Immature natural killer cell (primary cell): ENCODE results near the gene KCTD17. TPM values are rescaled to one million over a fixed set of nuclear protein-coding genes. Genes with fewer than 3 reads are reported as not detected.
A peak's percentile ranks its signal among the peaks of the same experiment; 100 is the strongest.

Experiments used
- DNase-seq, 3 donors: peaks; one replicate each; pipeline ENCODE4 v3.0.0; 2022; ENCODE audit warnings: mixed read lengths in 1 of 3
- H3K27ac Mint-ChIP-seq, 6 donors: one replicate each; pipeline ENCODE4 v1.8.0; 2020; ENCODE audit warnings: mixed read lengths in 6 of 6, mild to moderate bottlenecking in 5 of 6, inconsistent platforms in 4 of 6, moderate library complexity in 3 of 6
- H3K27me3 Mint-ChIP-seq, 3 donors: one replicate each; pipeline ENCODE4 v1.8.0; 2020 to 2021; ENCODE audit warnings: low read depth in 3 of 3, mild to moderate bottlenecking in 3 of 3, mixed read lengths in 3 of 3, moderate library complexity in 3 of 3, inconsistent platforms in 1 of 3
- H3K36me3 Mint-ChIP-seq, 3 donors: one replicate each; pipeline ENCODE4 v1.8.0; 2020; ENCODE audit warnings: mixed read lengths in 3 of 3, inconsistent platforms in 2 of 3, mild to moderate bottlenecking in 2 of 3
- H3K4me1 Mint-ChIP-seq, 2 donors: one replicate each; pipeline ENCODE4 v1.8.0; 2020; ENCODE audit warnings: inconsistent platforms in 2 of 2, mild to moderate bottlenecking in 2 of 2, mixed read lengths in 2 of 2, moderate library complexity in 1 of 2
- H3K4me3 Mint-ChIP-seq, 5 donors: one replicate each; pipeline ENCODE4 v1.8.0; 2020; ENCODE audit warnings: mild to moderate bottlenecking in 5 of 5, mixed read lengths in 5 of 5, inconsistent platforms in 3 of 5, moderate library complexity in 3 of 5
- H3K9me3 Mint-ChIP-seq, 6 donors: one replicate each; pipeline ENCODE4 v1.8.0; 2020; ENCODE audit warnings: mild to moderate bottlenecking in 6 of 6, mixed read lengths in 6 of 6, inconsistent platforms in 4 of 6, moderate library complexity in 3 of 6
- polyA plus RNA-seq, 3 donors: library from polyadenylated mRNA; unstranded; fragments of 300-500 nt; fragmentation: Illumina TruSeq; gene quantifications; one replicate each; pipeline ENCODE4 v1.2.3, GENCODE V29; 2021

Gene KCTD17
- polyA plus RNA-seq, 3 donors from 2014 or later = 10.7 to 16.1 (median 14.3) TPM

DNA sequence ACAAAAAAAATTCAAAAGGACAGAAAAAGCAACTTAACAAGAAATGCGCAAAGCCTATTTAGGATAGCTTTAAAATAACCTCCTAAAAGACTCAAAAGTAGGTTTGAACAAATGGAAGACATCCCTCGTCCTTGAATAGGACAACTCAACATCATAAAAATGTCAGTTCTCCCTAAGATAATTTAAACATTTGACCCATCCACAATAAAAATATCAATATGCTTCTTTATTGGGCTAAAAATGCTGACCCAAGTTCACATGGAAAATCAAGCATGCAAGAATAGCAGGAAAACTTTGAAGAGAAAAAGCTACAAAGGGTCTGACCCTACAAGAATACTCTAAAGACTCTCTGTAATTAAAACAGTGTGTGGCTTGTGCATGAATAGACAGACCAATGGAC, 12.1 kb upstream of the KCTD17 start:
- Mint-ChIP-seq H3K27me3 (peaks cover 2 to 11% (median 2%) of the 10 kb centered on the region in 3 donors), H3K27ac (no peak overlapping the region), H3K9me3 (no peaks in the 10 kb centered on the region), H3K4me1 (no peaks in the 10 kb centered on the region), H3K36me3 (no peaks in the 10 kb centered on the region), H3K4me3 (no peak overlapping the region)
- DNase-seq = no peak

- H3K36me3 Mint-ChIP-seq = no peaks in the 10 kb centered on the region
- H3K4me3 Mint-ChIP-seq = no peak overlapping the region
- H3K9me3 Mint-ChIP-seq = no peaks in the 10 kb centered on the region
- H3K27me3 Mint-ChIP-seq = peaks cover 1 to 9% (median 4%) of the 10 kb centered on the region in 3 donors
- H3K4me1 Mint-ChIP-seq = no peaks in the 10 kb centered on the region
- H3K27ac Mint-ChIP-seq = no peak overlapping the region
- no peak for DNase-seq
Measured at GRCh38 chr22:37043209-37043827, 8.2 kb upstream of the KCTD17 start.

GRCh38 chr22:37043828-37044538, 7.6 kb upstream of the KCTD17 start:
- Mint-ChIP-seq H3K4me3 (no peak overlapping the region), H3K27ac (no peak overlapping the region), H3K36me3 (no peaks in the 10 kb centered on the region), H3K4me1 (no peaks in the 10 kb centered on the region), H3K9me3 (no peaks in the 10 kb centered on the region), H3K27me3 (peaks cover 1 to 9% (median 4%) of the 10 kb centered on the region in 3 donors)
- peak; percentile 16 to 32 (median 17) for DNase-seq

GRCh38 chr22:37044634-37045625, 6.6 kb upstream of the KCTD17 start:
- H3K27ac Mint-ChIP-seq = no peak overlapping the region
- H3K27me3 Mint-ChIP-seq = peaks cover 1 to 9% (median 2%) of the 10 kb centered on the region in 3 donors
- no peaks in the 10 kb centered on the region for H3K36me3 Mint-ChIP-seq
- no peak for DNase-seq
- H3K4me1 Mint-ChIP-seq = no peaks in the 10 kb centered on the region
- no peaks in the 10 kb centered on the region for H3K9me3 Mint-ChIP-seq
- H3K4me3 Mint-ChIP-seq = no peak overlapping the region

GRCh38 chr22:37045958-37046357, 5.6 kb upstream of the KCTD17 start:
- H3K27ac Mint-ChIP-seq = no peak overlapping the region
- DNase-seq = no peak
- no peak overlapping the region for H3K4me3 Mint-ChIP-seq
- peaks cover 1 to 7% (median 5%) of the 10 kb centered on the region in 3 donors for H3K27me3 Mint-ChIP-seq
- H3K36me3 Mint-ChIP-seq = no peaks in the 10 kb centered on the region
- H3K9me3 Mint-ChIP-seq = no peaks in the 10 kb centered on the region
- H3K4me1 Mint-ChIP-seq = peaks cover under 1 to 3% of the 10 kb centered on the region in 2 donors

DNA sequence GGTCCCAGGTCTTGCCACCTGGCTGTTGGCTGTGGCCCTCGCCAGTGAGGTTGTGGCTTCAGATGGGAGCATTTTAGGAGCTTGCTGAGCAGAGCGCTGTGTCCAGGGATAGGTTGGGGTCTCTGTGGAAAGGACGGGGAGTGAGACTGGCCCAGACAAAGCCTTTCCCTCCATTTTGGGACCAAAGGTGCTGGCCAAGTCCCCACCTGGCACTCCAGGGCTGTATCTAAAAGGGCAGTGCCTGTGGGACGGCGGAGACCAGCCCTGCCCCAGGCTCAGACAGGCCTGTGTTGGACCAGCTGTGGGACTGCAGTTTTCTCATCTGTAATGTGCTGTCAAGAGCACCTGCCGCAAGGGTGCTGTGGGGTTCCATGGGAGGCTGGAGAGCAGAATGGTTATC, 5.0 kb upstream of the KCTD17 start:
- no peak for DNase-seq
- H3K27ac Mint-ChIP-seq = no peak overlapping the region
- H3K36me3 Mint-ChIP-seq = no peaks in the 10 kb centered on the region
- H3K4me3 Mint-ChIP-seq = no peak overlapping the region
- H3K9me3 Mint-ChIP-seq = no peaks in the 10 kb centered on the region
- peaks cover 3 to 7% (median 5%) of the 10 kb centered on the region in 3 donors for H3K27me3 Mint-ChIP-seq
- peaks cover 4 to 6% of the 10 kb centered on the region in 2 donors for H3K4me1 Mint-ChIP-seq

- H3K4me3 Mint-ChIP-seq = no peak overlapping the region
Measured at GRCh38 chr22:37047006-37047405, 4.5 kb upstream of the KCTD17 start.

GRCh38 chr22:37048133-37048532, 3.4 kb upstream of the KCTD17 start:
- no peak overlapping the region for H3K4me3 Mint-ChIP-seq

More at GRCh38 chr22:37047006-37047405, 4.5 kb upstream of the KCTD17 start:
- Mint-ChIP-seq H3K36me3 (no peaks in the 10 kb centered on the region), H3K4me1 (peaks cover 4 to 6% of the 10 kb centered on the region in 2 donors), H3K27me3 (peaks cover 3 to 7% (median 5%) of the 10 kb centered on the region in 3 donors), H3K27ac (no peak overlapping the region), H3K9me3 (no peaks in the 10 kb centered on the region)
- DNase-seq = no peak

GRCh38 chr22:37049224-37049623, 2.3 kb upstream of the KCTD17 start:
- H3K4me3 Mint-ChIP-seq = no peak overlapping the region
- DNase-seq = no peak
- no peak overlapping the region for H3K27ac Mint-ChIP-seq
- no peaks in the 10 kb centered on the region for H3K9me3 Mint-ChIP-seq
- H3K36me3 Mint-ChIP-seq = no peaks in the 10 kb centered on the region
- peaks cover 16 to 17% of the 10 kb centered on the region in 2 donors for H3K4me1 Mint-ChIP-seq
- peaks cover 2 to 7% (median 5%) of the 10 kb centered on the region in 3 donors for H3K27me3 Mint-ChIP-seq

More at GRCh38 chr22:37048133-37048532, 3.4 kb upstream of the KCTD17 start:
- no peak for DNase-seq
- peaks cover 14 to 17% of the 10 kb centered on the region in 2 donors for H3K4me1 Mint-ChIP-seq
- H3K36me3 Mint-ChIP-seq = no peaks in the 10 kb centered on the region
- no peak overlapping the region for H3K27ac Mint-ChIP-seq
- H3K9me3 Mint-ChIP-seq = no peaks in the 10 kb centered on the region
- peaks cover 4 to 7% (median 5%) of the 10 kb centered on the region in 3 donors for H3K27me3 Mint-ChIP-seq

DNA sequence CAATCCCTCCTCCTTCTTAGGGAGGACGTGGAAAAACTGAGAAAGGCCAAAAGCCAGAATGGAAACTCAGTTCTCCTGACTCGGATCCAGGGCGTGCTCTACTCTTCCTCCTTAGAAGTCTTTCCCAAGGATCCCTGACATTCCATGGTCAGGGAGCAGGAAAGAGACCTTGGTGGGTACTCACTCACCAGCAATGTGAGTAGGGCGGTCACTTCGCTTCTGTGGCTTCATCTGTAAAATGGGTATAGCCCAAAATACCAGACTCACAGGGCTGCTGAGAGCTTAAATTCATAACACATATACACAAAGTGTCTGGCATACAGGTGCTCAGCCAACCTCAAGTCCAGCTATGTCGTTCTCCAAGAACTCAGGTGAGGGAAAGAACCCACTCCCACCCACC, 629 bp upstream of the KCTD17 start:
- Mint-ChIP-seq H3K27ac (peak overlapping the region in 1 of 6 donors; percentile 53), H3K4me1 (peaks cover 16 to 17% of the 10 kb centered on the region in 2 donors), H3K9me3 (no peaks in the 10 kb centered on the region), H3K4me3 (peak overlapping the region; percentile 21 to 88 (median 78)), H3K27me3 (peaks cover 0 to 7% (median 2%) of the 10 kb centered on the region in 3 donors), H3K36me3 (peaks cover 0 to 7% (median 0%) of the 10 kb centered on the region in 3 donors)
- DNase-seq = no peak

GRCh38 chr22:37052386-37053309, 1.1 kb downstream of the KCTD17 start:
- no peaks in the 10 kb centered on the region for H3K9me3 Mint-ChIP-seq
- no peak for DNase-seq
- H3K27me3 Mint-ChIP-seq = peaks cover 0 to 6% (median 4%) of the 10 kb centered on the region in 3 donors
- peaks cover 16 to 17% of the 10 kb centered on the region in 2 donors for H3K4me1 Mint-ChIP-seq
- peak overlapping the region; percentile 52 to 83 (median 76) for H3K27ac Mint-ChIP-seq
- H3K4me3 Mint-ChIP-seq = peak overlapping the region; percentile 79 to 90 (median 87)
- H3K36me3 Mint-ChIP-seq = peaks cover 0 to 18% (median 0%) of the 10 kb centered on the region in 3 donors

DNA sequence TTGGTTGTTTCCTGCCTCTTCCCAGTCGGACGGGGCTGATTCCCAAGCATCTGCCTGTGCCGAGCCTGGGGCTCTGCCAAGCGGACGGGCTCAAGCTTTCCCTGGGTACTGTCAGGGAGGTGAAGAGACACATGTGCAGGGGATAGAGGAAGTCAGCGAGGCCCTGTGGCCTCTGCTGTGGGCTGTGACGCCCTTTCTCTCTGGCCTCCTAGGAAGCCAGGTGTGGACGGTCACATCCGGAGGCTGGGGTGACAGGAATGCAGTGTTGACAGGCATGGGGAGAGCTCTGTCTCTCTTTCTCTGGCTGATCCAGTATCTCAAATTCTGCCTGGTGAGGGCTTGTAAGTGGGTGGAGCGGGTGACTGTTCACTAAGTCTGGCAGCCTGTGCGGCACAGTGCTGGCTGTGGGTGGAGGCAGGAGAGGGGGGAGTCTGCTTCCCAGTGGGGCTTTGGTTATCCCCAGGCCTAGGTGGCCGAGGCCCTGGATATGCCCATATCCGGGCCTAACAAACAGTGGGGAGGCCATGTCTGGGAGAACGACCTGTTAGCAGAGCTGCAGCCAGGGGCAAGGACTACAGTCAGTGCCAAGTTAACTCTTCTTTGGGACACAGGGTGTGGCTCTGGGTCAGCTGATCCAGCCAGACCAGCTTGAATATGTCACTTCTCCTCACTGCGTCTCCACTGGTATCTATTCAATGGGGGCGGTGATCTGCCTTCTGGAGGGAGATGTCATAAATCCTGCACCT, 1.9 kb downstream of the KCTD17 start:
- Mint-ChIP-seq H3K4me1 (peaks cover 16 to 17% of the 10 kb centered on the region in 2 donors), H3K36me3 (peaks cover 0 to 21% (median 0%) of the 10 kb centered on the region in 3 donors), H3K27me3 (peaks cover 0 to 6% (median 4%) of the 10 kb centered on the region in 3 donors), H3K4me3 (peak overlapping the region in 4 of 5 donors; percentile 44 to 82 (median 69)), H3K9me3 (no peaks in the 10 kb centered on the region), H3K27ac (peak overlapping the region in 4 of 6 donors; percentile 17 to 77 (median 46))
- no peak for DNase-seq
